Activated CD8-positive, alpha-beta T cell treated with anti-CD3 and anti-CD28 coated beads for 36 hours (primary cell): ENCODE data around the gene MBNL1. TPM values are rescaled to one million over a fixed set of nuclear protein-coding genes. Genes with fewer than 3 reads are reported as not detected.
A peak's percentile ranks its signal among the peaks of the same experiment; 100 is the strongest.

Source experiments
- ATAC-seq: fragments of 200-7000 bp; cut with Tn5 transposase; one replicate; pipeline ENCODE4 v1.10.0; 2021; ENCODE audit warnings: mild to moderate bottlenecking, moderate library complexity
- CTCF ChIA-PET: fragments of 350-600 bp; sonication (Branson Sonifier 250); formaldehyde crosslinking; loops from one replicate; lab custom pipeline; 2021; ENCODE audit warnings: antibody characterized with exemption; lab: Charles Lee
- POLR2A ChIA-PET: fragments of 350-600 bp; sonication (Branson Sonifier 250); formaldehyde crosslinking; loops from one replicate; lab custom pipeline; 2021; ENCODE audit warnings: antibody characterized with exemption; lab: Charles Lee
- DNase-seq: peaks from one replicate; pipeline ENCODE4 v3.0.0-alpha.2; 2020
- H3K27ac Mint-ChIP-seq: one replicate; pipeline ENCODE4 v1.8.0; 2021; ENCODE audit warnings: mild to moderate bottlenecking, mixed read lengths
- H3K27me3 Mint-ChIP-seq: one replicate; pipeline ENCODE4 v1.8.0; 2021; ENCODE audit warnings: mixed read lengths
- H3K36me3 Mint-ChIP-seq: one replicate; pipeline ENCODE4 v1.8.0; 2021; ENCODE audit warnings: low read depth, mixed read lengths
- H3K4me1 Mint-ChIP-seq: one replicate; pipeline ENCODE4 v1.8.0; 2021; ENCODE audit warnings: low read depth, mixed read lengths
- H3K4me3 Mint-ChIP-seq: one replicate; pipeline ENCODE4 v1.8.0; 2021; ENCODE audit warnings: mild to moderate bottlenecking, moderate library complexity, mixed read lengths
- H3K9me3 Mint-ChIP-seq: one replicate; pipeline ENCODE4 v1.8.0; 2021; ENCODE audit warnings: mixed read lengths
- CTCF ChIP-seq: fragments of 200-600 bp; IDR thresholded peaks from one replicate; pipeline ENCODE4 v1.8.0; 2022; ENCODE audit warnings: antibody characterized with exemption, mild to moderate bottlenecking
- intact Hi-C: fragments of 100-400 bp; cut with micrococcal nuclease; formaldehyde crosslinking; loops from one replicate; pipeline ENCODE4 v1.10.0; 2022
- total RNA-seq, 2 experiments: library from RNA; stranded (reverse); gene quantifications; one replicate each; pipeline ENCODE4 v1.2.3, GENCODE V29; 2021

Gene MBNL1
- total RNA-seq, 2 experiments from 2014 or later, result 341 to 360 TPM

- Mint-ChIP-seq H3K4me1 (peaks cover 71% of the 10 kb centered on the region), H3K36me3 (peaks cover 31% of the 10 kb centered on the region), H3K27me3 (no peaks in the 10 kb centered on the region), H3K9me3 (no peaks in the 10 kb centered on the region), H3K4me3 (peak overlapping the region; percentile 65), H3K27ac (peak overlapping the region; percentile 78)
- POLR2A ChIA-PET, result interaction anchor here (0.6 to 4.4 kb wide), 5 partner anchors 10 to 35 kb away, joined by 3 to 35 read pairs (median 6); partner anchors contain the start of gene MBNL1
- TF ChIP-seq CTCF, result no peak
- ATAC-seq, result peak; percentile 38
- CTCF ChIA-PET, result interaction anchor here (0.9 to 1.2 kb wide), 3 partner anchors 45 to 95 kb away, joined by 3 to 5 read pairs (median 4); no protein-coding TSS in a partner anchor
- intact Hi-C loops, result loop anchor here (10.0 kb wide), 1 partner anchor 154 kb away; no protein-coding TSS in a partner anchor
- peak; percentile 16 for DNase-seq
Observed at GRCh38 chr3:152278756-152279427, 10.2 kb downstream of the MBNL1 start.

GRCh38 chr3:152279479-152279878 is 10.8 kb downstream of the MBNL1 start:
- ChIA-PET CTCF (interaction anchor here (0.9 to 1.2 kb wide), 3 partner anchors 44 to 96 kb away, joined by 3 to 5 read pairs (median 4); no protein-coding TSS in a partner anchor), POLR2A (interaction anchor here (0.6 to 4.4 kb wide), 7 partner anchors 10 to 239 kb away, joined by 3 to 35 read pairs (median 4); partner anchors contain the start of gene MBNL1)
- ATAC-seq (no peak), DNase-seq (no peak)
- peak overlapping the region; percentile 65 for H3K4me3 Mint-ChIP-seq
- H3K36me3 Mint-ChIP-seq, result peaks cover 27% of the 10 kb centered on the region
- H3K4me1 Mint-ChIP-seq, result peaks cover 71% of the 10 kb centered on the region
- peak overlapping the region; percentile 78 for H3K27ac Mint-ChIP-seq
- TF ChIP-seq CTCF, result no peak
- no peaks in the 10 kb centered on the region for H3K9me3 Mint-ChIP-seq
- H3K27me3 Mint-ChIP-seq, result no peaks in the 10 kb centered on the region
- intact Hi-C loops, result loop anchor here (10.0 kb wide), 1 partner anchor 155 kb away; no protein-coding TSS in a partner anchor

GRCh38 chr3:152280539-152280938 is 11.8 kb downstream of the MBNL1 start:
- ATAC-seq, result no peak
- Mint-ChIP-seq H3K9me3 (no peaks in the 10 kb centered on the region), H3K4me1 (peaks cover 73% of the 10 kb centered on the region), H3K36me3 (peaks cover 32% of the 10 kb centered on the region), H3K4me3 (peak overlapping the region; percentile 65), H3K27ac (peak overlapping the region; percentile 91), H3K27me3 (no peaks in the 10 kb centered on the region)
- no peak for TF ChIP-seq CTCF
- DNase-seq, result no peak
- intact Hi-C loops, result no loop called here
- CTCF ChIA-PET, result interaction anchor here (0.8 to 2.6 kb wide), 6 partner anchors 8 to 192 kb away, joined by 3 to 9 read pairs (median 4); no protein-coding TSS in a partner anchor
- POLR2A ChIA-PET, result interaction anchor here (1.2 to 4.4 kb wide), 5 partner anchors 9 to 79 kb away, joined by 4 to 35 read pairs (median 9); partner anchors contain the start of gene MBNL1

GRCh38 chr3:152281133-152281713 is 12.5 kb downstream of the MBNL1 start:
- ATAC-seq (peak; percentile 43), DNase-seq (peak; percentile 36)
- peak overlapping the region; percentile 89 for H3K27ac Mint-ChIP-seq
- no peak for TF ChIP-seq CTCF
- intact Hi-C loops, result no loop called here
- H3K36me3 Mint-ChIP-seq, result peaks cover 37% of the 10 kb centered on the region
- no peaks in the 10 kb centered on the region for H3K9me3 Mint-ChIP-seq
- POLR2A ChIA-PET, result interaction anchor here (1.2 to 4.4 kb wide), 3 partner anchors 9 to 12 kb away, joined by 9 to 35 read pairs (median 11); partner anchors contain the start of gene MBNL1
- H3K4me3 Mint-ChIP-seq, result peak overlapping the region; percentile 48
- peaks cover 73% of the 10 kb centered on the region for H3K4me1 Mint-ChIP-seq
- CTCF ChIA-PET, result interaction anchor here (0.8 to 2.6 kb wide), 7 partner anchors 8 to 191 kb away, joined by 3 to 9 read pairs (median 4); no protein-coding TSS in a partner anchor
- H3K27me3 Mint-ChIP-seq, result no peaks in the 10 kb centered on the region
